ENCODE results near the gene MRAS. TPM values are rescaled to one million over a fixed set of nuclear protein-coding genes. Genes with fewer than 3 reads are reported as not detected.

The MRAS gene
- polyA plus RNA-seq, 1 of the 3 experiments (the other 2 are of a cell fraction): 25.0 TPM

- no peaks in the 10 kb centered on the region for H3K9me3 ChIP-seq
- no peaks in the 10 kb centered on the region for H3K9me2 ChIP-seq
- no peak overlapping the region for H3K4me2 ChIP-seq
- DNase-seq: no peak
- WGBS (ENCODE audit: low lambda C conversion rate): 93% methylated on average over 9 of the region's 14 CpGs
- no peaks in the 10 kb centered on the region for H3K27me3 ChIP-seq (ENCODE audit: insufficient read depth)
- no peak overlapping the region for H3K4me3 ChIP-seq (ENCODE audit: low read depth in 2 of 2, low read length in 1 of 2)
- H3K27ac ChIP-seq (ENCODE audit: low read depth in 2 of 2, low read length in 1 of 2): no peak overlapping the region
- H3F3A ChIP-seq (replicated peaks; ENCODE audit: insufficient read depth): no peaks in the 10 kb centered on the region
- H3K36me3 ChIP-seq (replicated peaks in 1 of 2; ENCODE audit: control insufficient read depth in 1 of 2, insufficient read depth in 2 of 2, low read length in 1 of 2): peaks cover 0 to 3% of the 10 kb centered on the region in 2 experiments
- H4K20me1 ChIP-seq (ENCODE audit: insufficient read depth): no peaks in the 10 kb centered on the region
- no peak overlapping the region for H3K9ac ChIP-seq
- TF ChIP-seq, protein P1, sequence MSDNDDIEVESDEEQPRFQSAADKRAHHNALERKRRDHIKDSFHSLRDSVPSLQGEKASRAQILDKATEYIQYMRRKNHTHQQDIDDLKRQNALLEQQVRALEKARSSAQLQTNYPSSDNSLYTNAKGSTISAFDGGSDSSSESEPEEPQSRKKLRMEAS (IDR thresholded peaks at IDR 0.05; ENCODE audit: low read depth): no peak
- TF ChIP-seq GABPA (IDR thresholded peaks at IDR 0.05; ENCODE audit: low read depth): no peak
- no peak for TF ChIP-seq NFIC (IDR thresholded peaks at IDR 0.05; ENCODE audit: borderline replicate concordance)
- TF ChIP-seq YY1 (IDR thresholded peaks at IDR 0.05; ENCODE audit: low read depth): no peak
- TF ChIP-seq, protein P2, sequence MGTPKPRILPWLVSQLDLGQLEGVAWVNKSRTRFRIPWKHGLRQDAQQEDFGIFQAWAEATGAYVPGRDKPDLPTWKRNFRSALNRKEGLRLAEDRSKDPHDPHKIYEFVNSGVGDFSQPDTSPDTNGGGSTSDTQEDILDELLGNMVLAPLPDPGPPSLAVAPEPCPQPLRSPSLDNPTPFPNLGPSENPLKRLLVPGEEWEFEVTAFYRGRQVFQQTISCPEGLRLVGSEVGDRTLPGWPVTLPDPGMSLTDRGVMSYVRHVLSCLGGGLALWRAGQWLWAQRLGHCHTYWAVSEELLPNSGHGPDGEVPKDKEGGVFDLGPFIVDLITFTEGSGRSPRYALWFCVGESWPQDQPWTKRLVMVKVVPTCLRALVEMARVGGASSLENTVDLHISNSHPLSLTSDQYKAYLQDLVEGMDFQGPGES (IDR thresholded peaks at IDR 0.05; ENCODE audit: low read depth, low read length): no peak
- ChIA-PET CTCF (interaction anchor here (1.1 to 11.5 kb wide), 4 partner anchors 19 to 527 kb away, joined by 3 to 69 read pairs (median 4); no protein-coding TSS in a partner anchor), POLR2A (no interaction called here)
- no peaks in the 10 kb centered on the region for H3K4me1 ChIP-seq (ENCODE audit: control insufficient read depth in 1 of 2, insufficient read depth in 2 of 2, low read depth in 1 of 2, low read length in 1 of 2)
- no peak overlapping the region for H2AFZ ChIP-seq (ENCODE audit: low read depth)
- peaks cover 16% of the 10 kb centered on the region for H3K79me2 ChIP-seq (ENCODE audit: insufficient read depth)
Observed at GRCh38 chr3:138396752-138397410, 48.5 kb downstream of the MRAS start.

DNA sequence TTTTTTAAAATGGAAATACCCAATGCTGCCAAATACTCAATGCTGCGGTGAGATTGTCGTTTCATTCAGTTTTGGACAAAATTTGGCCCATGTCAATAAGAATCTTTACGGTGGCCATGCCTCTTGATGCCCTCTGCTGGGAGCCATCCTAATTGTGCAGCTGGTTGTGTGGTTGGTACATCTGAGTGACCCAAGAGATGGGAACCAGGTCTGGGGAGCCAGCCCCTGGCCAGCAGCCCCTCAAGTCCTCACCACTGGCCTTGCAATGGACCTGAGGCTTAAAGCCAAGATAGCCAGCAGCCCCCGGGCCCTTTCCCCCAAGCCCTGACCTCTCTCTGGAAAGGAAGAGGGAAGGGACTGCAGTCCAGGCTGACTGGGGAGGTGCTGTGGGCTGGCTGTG, 49.6 kb downstream of the MRAS start:
- Histone ChIP-seq H3K4me3 (ENCODE audit: low read depth in 2 of 2, low read length in 1 of 2) (no peak overlapping the region), H2AFZ (ENCODE audit: low read depth) (no peak overlapping the region), H3K4me2 (no peak overlapping the region), H3K27me3 (ENCODE audit: insufficient read depth) (no peaks in the 10 kb centered on the region), H3K9me2 (no peaks in the 10 kb centered on the region), H3F3A (replicated peaks; ENCODE audit: insufficient read depth) (no peaks in the 10 kb centered on the region), H3K27ac (ENCODE audit: low read depth in 2 of 2, low read length in 1 of 2) (no peak overlapping the region), H3K9me3 (no peaks in the 10 kb centered on the region), H3K4me1 (ENCODE audit: control insufficient read depth in 1 of 2, insufficient read depth in 2 of 2, low read depth in 1 of 2, low read length in 1 of 2) (no peaks in the 10 kb centered on the region), H4K20me1 (ENCODE audit: insufficient read depth) (no peaks in the 10 kb centered on the region), H3K36me3 (replicated peaks in 1 of 2; ENCODE audit: control insufficient read depth in 1 of 2, insufficient read depth in 2 of 2, low read length in 1 of 2) (peaks cover 0 to 6% of the 10 kb centered on the region in 2 experiments), H3K79me2 (ENCODE audit: insufficient read depth) (peaks cover 6% of the 10 kb centered on the region; the same call in 1 of the 2 replicates), H3K9ac (no peak overlapping the region)
- CTCF ChIA-PET: interaction anchor here (1.0 to 11.5 kb wide), 3 partner anchors 11 to 81 kb away, joined by 3 to 69 read pairs (median 3); no protein-coding TSS in a partner anchor
- DNase-seq: no peak
- TF ChIP-seq SMC3 (IDR thresholded peaks at IDR 0.05; ENCODE audit: low read depth, low read length) (peak; percentile 23), USF1 (IDR thresholded peaks at IDR 0.05; ENCODE audit: borderline replicate concordance, low read depth) (no peak), PBX3 (IDR thresholded peaks at IDR 0.05) (no peak), FOXM1 (IDR thresholded peaks at IDR 0.05; ENCODE audit: low read depth) (no peak), CHD2 (IDR thresholded peaks at IDR 0.05; ENCODE audit: low read length, partially characterized antibody) (no peak)
- TF ChIP-seq, protein P3, sequence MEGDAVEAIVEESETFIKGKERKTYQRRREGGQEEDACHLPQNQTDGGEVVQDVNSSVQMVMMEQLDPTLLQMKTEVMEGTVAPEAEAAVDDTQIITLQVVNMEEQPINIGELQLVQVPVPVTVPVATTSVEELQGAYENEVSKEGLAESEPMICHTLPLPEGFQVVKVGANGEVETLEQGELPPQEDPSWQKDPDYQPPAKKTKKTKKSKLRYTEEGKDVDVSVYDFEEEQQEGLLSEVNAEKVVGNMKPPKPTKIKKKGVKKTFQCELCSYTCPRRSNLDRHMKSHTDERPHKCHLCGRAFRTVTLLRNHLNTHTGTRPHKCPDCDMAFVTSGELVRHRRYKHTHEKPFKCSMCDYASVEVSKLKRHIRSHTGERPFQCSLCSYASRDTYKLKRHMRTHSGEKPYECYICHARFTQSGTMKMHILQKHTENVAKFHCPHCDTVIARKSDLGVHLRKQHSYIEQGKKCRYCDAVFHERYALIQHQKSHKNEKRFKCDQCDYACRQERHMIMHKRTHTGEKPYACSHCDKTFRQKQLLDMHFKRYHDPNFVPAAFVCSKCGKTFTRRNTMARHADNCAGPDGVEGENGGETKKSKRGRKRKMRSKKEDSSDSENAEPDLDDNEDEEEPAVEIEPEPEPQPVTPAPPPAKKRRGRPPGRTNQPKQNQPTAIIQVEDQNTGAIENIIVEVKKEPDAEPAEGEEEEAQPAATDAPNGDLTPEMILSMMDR (IDR thresholded peaks at IDR 0.05): peak; percentile 14; the same call in 1 of the 2 replicates
- 100% methylated on average over 3 of the region's 4 CpGs for WGBS (ENCODE audit: low lambda C conversion rate)
- POLR2A ChIA-PET: no interaction called here

All from SK-N-SH (cell line).